HL-60 (cell line): ENCODE data around the gene WASHC4.

Experiments
- CTCF ChIP-seq: IDR thresholded peaks from one replicate; pipeline ENCODE4 v1.5.1; 2011; ENCODE audit warnings: low read length, control low read depth, inconsistent platforms; ENCODE audit not compliant: insufficient read depth
- GABPA ChIP-seq: IDR thresholded peaks from 2 replicates; pipeline ENCODE4 v1.6.1; 2012; ENCODE audit warnings: low read depth
- POLR2AphosphoS5 ChIP-seq: IDR thresholded peaks from 2 replicates; pipeline ENCODE4 v1.6.1; 2012; ENCODE audit warnings: low read depth
- SPI1 ChIP-seq: IDR thresholded peaks from 2 replicates; pipeline ENCODE4 v1.6.1; 2012; ENCODE audit warnings: low read depth, mild to moderate bottlenecking, borderline replicate concordance

- no peak for TF ChIP-seq CTCF
- TF ChIP-seq POLR2AphosphoS5, result no peak
- no peak for TF ChIP-seq SPI1
- TF ChIP-seq GABPA, result no peak
These were observed 107.3 kb downstream of the WASHC4 start for GRCh38 chr12:105214670-105215375.
